Brain microvascular endothelial cell (primary cell): ENCODE results near the gene POFUT2.
"Not testable (repeated sequence)": the region's sequence is repeated elsewhere in the genome, so short reads cannot be mapped to it uniquely, and the experiment has no call there.

Experiments
- DNase-seq: peaks from one replicate; pipeline ENCODE4 v3.0.0-alpha.2; 2020
- H3K27ac ChIP-seq: fragments of 250-450 bp; sonication (Bioruptor Pico); 2 replicates; pipeline ENCODE4 v1.5.1; 2020; ENCODE audit warnings: mild to moderate bottlenecking, moderate library complexity
- H3K27me3 ChIP-seq: fragments of 250-450 bp; sonication (Bioruptor Pico); replicated peaks from 2 replicates; pipeline ENCODE4 v1.5.1; 2020; ENCODE audit warnings: mild to moderate bottlenecking
- H3K36me3 ChIP-seq: fragments of 250-450 bp; sonication (Bioruptor Pico); replicated peaks from 2 replicates; pipeline ENCODE4 v1.5.1; 2020; ENCODE audit warnings: mild to moderate bottlenecking
- H3K4me3 ChIP-seq: 2 replicates; pipeline ENCODE4 v1.5.1; 2011; ENCODE audit warnings: low read depth, mild to moderate bottlenecking, control low read depth, low read length, moderate library complexity
- in situ Hi-C: cut with HindIII; loops from 2 replicates; pipeline ENCODE4 v1.10.0; 2017; ENCODE audit warnings: low sequenced_read_pairs, low pct_ligation_motif_present
- TF ChIP-seq, protein P1 (sequence below): IDR thresholded peaks from 2 replicates; pipeline ENCODE4 v1.5.1; 2011; ENCODE audit warnings: low read depth, mild to moderate bottlenecking, moderate library complexity, low read length, control low read depth, inconsistent platforms; ENCODE audit errors: missing control alignments

POFUT2 gene

GRCh38 chr21:45318556-45319404 lies 31.1 kb upstream of the POFUT2 start:
- in situ Hi-C loops, result no loop called here
- H3K27me3 ChIP-seq, result no peaks in the 10 kb centered on the region
- no peak for DNase-seq
- H3K27ac ChIP-seq, result peak overlapping the region; percentile 68
- no peak overlapping the region for H3K4me3 ChIP-seq
- TF ChIP-seq, protein P1, sequence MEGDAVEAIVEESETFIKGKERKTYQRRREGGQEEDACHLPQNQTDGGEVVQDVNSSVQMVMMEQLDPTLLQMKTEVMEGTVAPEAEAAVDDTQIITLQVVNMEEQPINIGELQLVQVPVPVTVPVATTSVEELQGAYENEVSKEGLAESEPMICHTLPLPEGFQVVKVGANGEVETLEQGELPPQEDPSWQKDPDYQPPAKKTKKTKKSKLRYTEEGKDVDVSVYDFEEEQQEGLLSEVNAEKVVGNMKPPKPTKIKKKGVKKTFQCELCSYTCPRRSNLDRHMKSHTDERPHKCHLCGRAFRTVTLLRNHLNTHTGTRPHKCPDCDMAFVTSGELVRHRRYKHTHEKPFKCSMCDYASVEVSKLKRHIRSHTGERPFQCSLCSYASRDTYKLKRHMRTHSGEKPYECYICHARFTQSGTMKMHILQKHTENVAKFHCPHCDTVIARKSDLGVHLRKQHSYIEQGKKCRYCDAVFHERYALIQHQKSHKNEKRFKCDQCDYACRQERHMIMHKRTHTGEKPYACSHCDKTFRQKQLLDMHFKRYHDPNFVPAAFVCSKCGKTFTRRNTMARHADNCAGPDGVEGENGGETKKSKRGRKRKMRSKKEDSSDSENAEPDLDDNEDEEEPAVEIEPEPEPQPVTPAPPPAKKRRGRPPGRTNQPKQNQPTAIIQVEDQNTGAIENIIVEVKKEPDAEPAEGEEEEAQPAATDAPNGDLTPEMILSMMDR, result no peak
- no peaks in the 10 kb centered on the region for H3K36me3 ChIP-seq

GRCh38 chr21:45318146-45318555 lies 30.5 kb upstream of the POFUT2 start:
- Histone ChIP-seq H3K27me3 (no peaks in the 10 kb centered on the region), H3K36me3 (no peaks in the 10 kb centered on the region), H3K4me3 (no peak overlapping the region), H3K27ac (peak overlapping the region; percentile 68)
- TF ChIP-seq, protein P1, result no peak
- in situ Hi-C loops, result no loop called here
- no peak for DNase-seq

- Histone ChIP-seq H3K36me3 (no peaks in the 10 kb centered on the region), H3K4me3 (no peak overlapping the region), H3K27ac (peak overlapping the region; percentile 68), H3K27me3 (no peaks in the 10 kb centered on the region)
- TF ChIP-seq, protein P1, result no peak
- no peak for DNase-seq
- in situ Hi-C loops, result no loop called here
Observed at GRCh38 chr21:45317398-45318145, 29.9 kb upstream of the POFUT2 start.

GRCh38 chr21:45316871-45317397 lies 29.2 kb upstream of the POFUT2 start:
- H3K36me3 ChIP-seq, result no peaks in the 10 kb centered on the region
- no peak overlapping the region for H3K4me3 ChIP-seq
- no peak overlapping the region for H3K27ac ChIP-seq
- H3K27me3 ChIP-seq, result no peaks in the 10 kb centered on the region
- DNase-seq, result no peak
- TF ChIP-seq, protein P1, result no peak
- in situ Hi-C loops, result no loop called here

DNA sequence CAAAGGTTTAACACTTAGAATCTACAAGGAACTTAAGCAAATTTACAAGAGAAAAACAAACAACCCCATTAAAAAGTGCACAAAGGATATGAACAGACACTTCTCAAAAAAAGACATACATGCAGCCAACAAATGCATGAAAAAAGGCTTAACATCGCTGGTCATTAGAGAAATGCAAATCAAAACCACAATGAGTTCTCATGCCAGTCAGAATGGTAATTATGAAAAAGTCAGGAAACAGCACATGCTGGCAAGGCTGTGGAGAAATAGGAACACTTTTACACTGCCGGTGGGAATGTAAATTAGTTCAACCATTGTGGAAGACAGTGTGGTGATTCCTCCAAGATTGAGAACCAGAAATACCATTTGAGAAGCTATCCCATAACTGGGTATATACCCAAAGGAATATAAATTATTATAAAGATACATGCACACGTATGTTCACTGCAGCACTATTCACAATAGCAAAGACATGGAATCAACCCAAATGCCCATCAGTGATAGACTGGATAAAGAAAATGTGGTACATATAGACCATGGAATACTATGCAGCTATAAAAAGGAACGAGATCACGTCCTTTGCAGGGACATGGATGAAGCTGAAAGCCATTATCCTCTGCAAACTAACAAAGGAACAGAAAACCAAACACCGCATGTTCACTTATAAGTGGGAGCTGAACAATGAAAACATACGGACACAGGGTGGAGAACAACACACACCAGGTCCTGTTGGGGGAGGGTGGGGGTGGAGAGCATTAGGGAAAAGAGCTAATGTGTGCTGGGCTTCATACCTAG lies 28.2 kb upstream of the POFUT2 start:
- in situ Hi-C loops, DNase-seq, H3K27ac ChIP-seq, H3K4me3 ChIP-seq, H3K27me3 ChIP-seq, H3K36me3 ChIP-seq: not testable (repeated sequence)
